Thoracic aorta (tissue), 2 donors: Measurements from ENCODE around the gene CRISP3. TPM values are rescaled to one million over a fixed set of nuclear protein-coding genes. Genes with fewer than 3 reads are reported as not detected.

Experiments
- ATAC-seq: fragments of 150-250 bp; one replicate; pipeline ENCODE4 v1.8.0; 2017; ENCODE audit warnings: low read depth; ENCODE audit not compliant: insufficient number of reproducible peaks, low FRiP score
- DNase-seq: peaks from one replicate; pipeline ENCODE4 v3.0.0-alpha.2; 2020; ENCODE audit warnings: low spot score
- H3K27ac ChIP-seq, 2 donors: fragments of 200-600 bp; sonication (generic); 1 replicate in 1 of 2; 2 replicates in 1 of 2; pipeline ENCODE4 v1.5.1; 2016; ENCODE audit warnings: mild to moderate bottlenecking in 2 of 2, moderate library complexity in 2 of 2
- H3K27me3 ChIP-seq: fragments of 200-600 bp; sonication (generic); replicated peaks from 2 replicates; pipeline ENCODE4 v1.6.0; 2016; ENCODE audit warnings: mild to moderate bottlenecking; ENCODE audit not compliant: insufficient read depth
- H3K36me3 ChIP-seq: fragments of 200-600 bp; sonication (generic); one replicate; pipeline ENCODE4 v1.5.1; 2016
- H3K4me1 ChIP-seq, 2 donors: fragments of 200-600 bp; sonication (generic); 1 replicate in 1 of 2; 2 replicates in 1 of 2; pipeline versions ENCODE4 v1.5.1 to v1.6.0; 2016; ENCODE audit warnings: low read depth in 2 of 2, mild to moderate bottlenecking in 1 of 2; ENCODE audit not compliant: control insufficient read depth in 1 of 2
- H3K4me3 ChIP-seq: fragments of 200-600 bp; sonication (generic); 2 replicates; pipeline ENCODE4 v1.5.1; 2016; ENCODE audit warnings: mild to moderate bottlenecking
- H3K9me3 ChIP-seq: fragments of 200-600 bp; sonication (generic); 2 replicates; pipeline ENCODE4 v1.5.1; 2016
- total RNA-seq, 2 donors: library from RNA; depleted of rRNA; stranded (reverse); fragments of >200 nt; gene quantifications; one replicate each; pipeline versions ENCODE4 v1.1.0 to v1.2.3, GENCODE V29; 2016
- TF ChIP-seq, protein P1 (sequence below): fragments of 200-600 bp; sonication (generic); IDR thresholded peaks from one replicate; pipeline ENCODE4 v1.5.1; 2019; ENCODE audit warnings: antibody characterized with exemption

Gene CRISP3
- total RNA-seq, 2 donors from 2014 or later, result not detected

DNA sequence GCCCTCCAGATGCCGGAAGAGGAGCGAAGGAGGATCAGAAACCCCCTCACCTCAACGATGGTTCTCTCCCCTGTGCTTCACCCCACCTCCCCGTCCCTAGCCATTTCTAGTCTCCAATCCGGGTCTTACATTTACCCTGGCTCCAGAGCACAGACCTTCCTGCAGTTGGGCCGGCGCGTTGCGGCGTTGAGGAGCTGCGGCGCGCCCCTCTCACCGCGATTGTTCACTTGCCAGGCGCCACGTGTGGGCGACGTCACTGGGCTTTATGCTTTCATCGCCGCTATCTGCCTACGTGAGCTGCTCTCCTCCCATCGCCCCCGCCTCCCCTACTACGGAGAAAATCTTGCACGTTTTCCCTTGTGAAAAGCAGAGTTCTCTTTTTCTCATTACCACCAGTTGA, 30.8 kb downstream of the CRISP3 start, which contains the start of gene CRISP2:
Gene CRISP2 (minus strand): TSS at position 198 of the 400 bp plus-strand sequence. CDS start 4,347 bp downstream, outside the sequence.
- DNase-seq (no peak), ATAC-seq (no peak)
- Histone ChIP-seq H3K4me3 (no peak within 1 kb of the TSS), H3K4me1 (no peaks in the 10 kb centered on the region), H3K36me3 (no peaks in the 10 kb centered on the region), H3K27me3 (no peaks in the 10 kb centered on the region), H3K9me3 (no peaks in the 10 kb centered on the region), H3K27ac (no peak within 1 kb of the TSS)
- TF ChIP-seq, protein P1, sequence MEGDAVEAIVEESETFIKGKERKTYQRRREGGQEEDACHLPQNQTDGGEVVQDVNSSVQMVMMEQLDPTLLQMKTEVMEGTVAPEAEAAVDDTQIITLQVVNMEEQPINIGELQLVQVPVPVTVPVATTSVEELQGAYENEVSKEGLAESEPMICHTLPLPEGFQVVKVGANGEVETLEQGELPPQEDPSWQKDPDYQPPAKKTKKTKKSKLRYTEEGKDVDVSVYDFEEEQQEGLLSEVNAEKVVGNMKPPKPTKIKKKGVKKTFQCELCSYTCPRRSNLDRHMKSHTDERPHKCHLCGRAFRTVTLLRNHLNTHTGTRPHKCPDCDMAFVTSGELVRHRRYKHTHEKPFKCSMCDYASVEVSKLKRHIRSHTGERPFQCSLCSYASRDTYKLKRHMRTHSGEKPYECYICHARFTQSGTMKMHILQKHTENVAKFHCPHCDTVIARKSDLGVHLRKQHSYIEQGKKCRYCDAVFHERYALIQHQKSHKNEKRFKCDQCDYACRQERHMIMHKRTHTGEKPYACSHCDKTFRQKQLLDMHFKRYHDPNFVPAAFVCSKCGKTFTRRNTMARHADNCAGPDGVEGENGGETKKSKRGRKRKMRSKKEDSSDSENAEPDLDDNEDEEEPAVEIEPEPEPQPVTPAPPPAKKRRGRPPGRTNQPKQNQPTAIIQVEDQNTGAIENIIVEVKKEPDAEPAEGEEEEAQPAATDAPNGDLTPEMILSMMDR, result no peak

DNA sequence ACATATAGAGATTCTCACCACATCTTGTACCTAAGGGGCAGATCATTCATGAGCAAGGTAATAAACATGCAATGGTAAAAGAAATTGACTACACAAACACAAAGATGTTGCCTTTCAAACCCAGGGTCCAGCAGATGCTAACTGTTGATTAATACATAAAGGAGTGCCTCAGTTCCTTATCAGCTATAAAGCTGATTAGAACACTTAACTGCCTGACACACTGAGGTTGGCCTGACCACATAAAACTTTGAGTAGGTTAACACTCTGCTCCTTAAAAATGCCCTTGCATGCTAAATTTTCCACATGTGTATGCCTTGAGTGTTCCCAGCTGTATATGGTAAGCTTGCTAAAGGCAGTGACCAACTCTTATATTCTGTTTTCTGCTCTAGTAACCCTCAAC, 45.7 kb downstream of the CRISP3 start:
- ATAC-seq, result no peak
- TF ChIP-seq, protein P1, result no peak
- no peak overlapping the region for H3K27ac ChIP-seq
- no peaks in the 10 kb centered on the region for H3K27me3 ChIP-seq
- H3K36me3 ChIP-seq, result no peaks in the 10 kb centered on the region
- H3K9me3 ChIP-seq, result peaks cover 3% of the 10 kb centered on the region
- DNase-seq, result no peak
- no peak overlapping the region for H3K4me3 ChIP-seq
- no peaks in the 10 kb centered on the region for H3K4me1 ChIP-seq

DNA sequence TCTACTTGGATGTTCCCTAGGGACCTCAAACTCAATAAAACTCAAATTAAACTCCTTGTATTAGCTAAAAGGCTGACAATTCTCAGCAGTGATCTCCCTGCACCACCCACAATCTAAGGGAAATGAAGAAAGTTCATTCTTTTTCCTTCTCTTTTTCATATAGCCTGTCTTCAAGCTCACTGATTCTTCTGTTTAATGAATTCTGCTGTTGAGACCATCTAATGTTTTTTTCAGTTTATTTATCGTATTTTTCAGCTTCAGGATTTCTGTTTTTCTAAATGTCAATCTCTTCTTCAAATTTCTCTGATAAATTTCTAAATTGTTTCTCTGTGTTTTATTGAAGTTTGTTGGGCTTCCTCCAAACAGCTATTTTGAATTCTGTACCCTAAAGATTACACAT, 50.7 kb downstream of the CRISP3 start:
- no peaks in the 10 kb centered on the region for H3K4me1 ChIP-seq
- no peak overlapping the region for H3K27ac ChIP-seq
- ATAC-seq (no peak), DNase-seq (no peak)
- TF ChIP-seq, protein P1, result no peak
- H3K9me3 ChIP-seq, result peaks cover 3% of the 10 kb centered on the region
- no peak overlapping the region for H3K4me3 ChIP-seq
- H3K36me3 ChIP-seq, result no peaks in the 10 kb centered on the region
- H3K27me3 ChIP-seq, result no peaks in the 10 kb centered on the region

DNA sequence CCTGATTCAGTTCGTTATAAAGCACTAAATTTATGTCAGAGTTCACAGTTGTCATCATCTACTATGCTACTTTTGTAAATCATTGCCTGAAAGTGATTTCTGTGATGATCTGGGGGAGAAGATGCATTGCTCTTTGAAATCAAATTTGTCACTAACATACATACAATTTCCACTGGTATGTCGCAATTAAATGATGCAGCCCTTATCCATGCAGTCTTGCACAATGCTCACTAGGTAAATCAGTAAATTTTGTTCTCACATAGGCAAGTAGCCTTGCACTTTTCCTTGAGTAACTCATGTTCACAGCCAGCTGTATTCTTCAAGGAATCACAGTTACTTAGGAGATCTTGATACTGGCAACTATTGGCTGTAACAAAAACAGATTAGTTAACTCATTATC, 51.7 kb downstream of the CRISP3 start:
- no peaks in the 10 kb centered on the region for H3K27me3 ChIP-seq
- DNase-seq (no peak), ATAC-seq (no peak)
- H3K4me1 ChIP-seq, result no peaks in the 10 kb centered on the region
- no peak overlapping the region for H3K4me3 ChIP-seq
- no peak overlapping the region for H3K27ac ChIP-seq
- TF ChIP-seq, protein P1, result no peak
- peaks cover 3% of the 10 kb centered on the region for H3K9me3 ChIP-seq
- no peaks in the 10 kb centered on the region for H3K36me3 ChIP-seq

Other genes with a start within 250 kb of the CRISP3 start
- gene GLYATL3, start 244.5 kb downstream of the CRISP3 start, total RNA-seq, result not detected
- gene C6orf141, start 193.7 kb downstream of the CRISP3 start, total RNA-seq, result under 1 TPM; 0.42 to 0.54 TPM
- gene RHAG, start 107.5 kb downstream of the CRISP3 start, total RNA-seq, result not detected
- gene CRISP2, start 30.8 kb downstream of the CRISP3 start, total RNA-seq, result not detected
- gene PGK2, start 42.9 kb upstream of the CRISP3 start, total RNA-seq, result not detected
- gene CRISP1, start 122.1 kb upstream of the CRISP3 start, total RNA-seq, result not detected
- gene DEFB114, start 219.8 kb upstream of the CRISP3 start, total RNA-seq, result not detected
- gene DEFB113, start 225.2 kb upstream of the CRISP3 start, total RNA-seq, result not detected